Measurements from ENCODE around the gene RALB.
"Not testable (repeated sequence)": the region's sequence is repeated elsewhere in the genome, so short reads cannot be mapped to it uniquely, and the experiment has no call there.

RALB gene

DNA sequence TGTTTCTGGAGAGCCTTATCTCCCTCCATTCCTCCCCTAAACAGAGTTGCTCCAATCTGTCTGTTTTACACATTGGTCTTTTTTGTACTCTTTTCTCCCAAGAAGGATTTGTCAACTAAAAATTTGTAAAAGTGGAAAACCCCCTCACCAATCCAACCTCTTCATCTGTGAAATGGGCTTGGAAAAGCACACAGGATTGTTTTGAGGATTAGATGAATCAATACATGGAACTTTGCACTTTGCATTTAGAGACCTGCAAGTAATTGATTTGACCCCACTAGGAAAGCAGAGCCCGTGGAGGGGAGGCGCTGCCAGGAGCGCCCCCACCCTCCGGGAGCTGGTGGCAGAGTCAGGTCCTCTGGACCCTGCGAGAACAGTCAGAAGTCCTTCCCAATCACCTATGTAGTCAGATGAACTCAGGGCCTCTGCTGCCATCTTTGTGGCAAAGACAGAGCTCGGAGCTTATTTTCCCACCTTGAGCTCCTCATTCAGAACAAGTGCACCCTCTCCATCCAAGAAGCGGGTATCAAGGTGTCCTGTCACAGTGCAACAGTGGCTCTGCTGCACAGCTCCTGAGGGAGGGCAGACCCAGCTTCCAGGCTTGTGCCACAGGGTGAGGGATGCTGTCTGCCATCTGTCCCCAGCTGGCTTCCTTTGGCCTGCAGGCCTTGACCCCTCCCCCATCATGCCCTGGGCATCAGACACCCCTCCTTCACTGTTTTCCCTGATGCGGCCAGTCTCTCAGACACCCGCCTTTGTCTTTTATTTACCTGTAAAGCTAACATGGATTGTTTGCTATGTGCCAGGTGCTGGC, 27.7 kb upstream of the RALB start:
- no peak for DNase-seq (ENCODE audit: low read depth in 2 of 3, low spot score in 2 of 3)

DNA sequence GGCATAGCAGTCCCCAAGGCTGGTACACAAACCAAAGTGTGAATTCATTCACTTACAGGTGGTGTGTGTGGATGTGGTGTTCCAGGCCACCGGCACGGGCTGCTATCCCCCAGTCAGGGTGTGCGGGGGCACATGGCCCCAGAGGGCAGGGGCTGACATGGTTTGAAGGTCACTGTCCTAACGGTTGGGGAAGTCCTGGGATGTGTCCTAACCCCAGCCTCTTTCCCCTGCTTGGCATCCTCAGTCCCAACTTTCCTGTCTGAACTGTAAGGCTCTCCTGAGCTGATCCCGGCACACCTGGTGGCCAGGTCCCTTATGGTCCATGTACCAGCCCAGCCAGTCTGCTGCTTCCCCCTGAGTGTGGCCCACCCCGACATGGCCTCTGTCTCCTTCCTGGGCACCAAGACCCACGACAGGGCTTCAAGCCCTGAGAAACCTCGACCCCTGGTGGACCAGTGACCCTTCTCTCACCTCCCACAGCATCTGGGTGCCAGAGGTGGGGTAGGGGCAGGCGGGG, 27.0 kb upstream of the RALB start:
- DNase-seq (ENCODE audit: low read depth in 2 of 3, low spot score in 2 of 3) = no peak

DNA sequence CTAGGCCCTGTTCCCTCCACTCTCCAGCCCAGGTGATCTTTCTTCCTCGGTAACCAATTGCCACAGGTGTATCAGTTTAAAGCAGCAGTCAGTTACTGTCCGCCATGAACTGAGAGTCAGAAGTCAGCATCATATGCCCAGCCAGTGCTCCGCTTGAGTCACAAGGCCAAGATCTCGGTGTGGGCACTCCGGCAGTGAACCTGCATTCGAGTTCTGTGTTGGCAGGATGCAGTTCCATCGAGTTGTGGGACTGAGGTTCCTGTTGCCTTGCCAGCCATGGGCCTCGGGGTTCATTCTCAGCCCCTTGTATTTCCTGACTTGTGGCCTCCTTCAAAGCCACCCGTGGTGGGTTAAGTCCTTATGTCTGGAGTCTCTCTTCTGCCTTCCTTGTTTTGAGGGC, 26.3 kb upstream of the RALB start:
- DNase-seq (ENCODE audit: low read depth in 2 of 3, low spot score in 2 of 3) = no peak

DNA sequence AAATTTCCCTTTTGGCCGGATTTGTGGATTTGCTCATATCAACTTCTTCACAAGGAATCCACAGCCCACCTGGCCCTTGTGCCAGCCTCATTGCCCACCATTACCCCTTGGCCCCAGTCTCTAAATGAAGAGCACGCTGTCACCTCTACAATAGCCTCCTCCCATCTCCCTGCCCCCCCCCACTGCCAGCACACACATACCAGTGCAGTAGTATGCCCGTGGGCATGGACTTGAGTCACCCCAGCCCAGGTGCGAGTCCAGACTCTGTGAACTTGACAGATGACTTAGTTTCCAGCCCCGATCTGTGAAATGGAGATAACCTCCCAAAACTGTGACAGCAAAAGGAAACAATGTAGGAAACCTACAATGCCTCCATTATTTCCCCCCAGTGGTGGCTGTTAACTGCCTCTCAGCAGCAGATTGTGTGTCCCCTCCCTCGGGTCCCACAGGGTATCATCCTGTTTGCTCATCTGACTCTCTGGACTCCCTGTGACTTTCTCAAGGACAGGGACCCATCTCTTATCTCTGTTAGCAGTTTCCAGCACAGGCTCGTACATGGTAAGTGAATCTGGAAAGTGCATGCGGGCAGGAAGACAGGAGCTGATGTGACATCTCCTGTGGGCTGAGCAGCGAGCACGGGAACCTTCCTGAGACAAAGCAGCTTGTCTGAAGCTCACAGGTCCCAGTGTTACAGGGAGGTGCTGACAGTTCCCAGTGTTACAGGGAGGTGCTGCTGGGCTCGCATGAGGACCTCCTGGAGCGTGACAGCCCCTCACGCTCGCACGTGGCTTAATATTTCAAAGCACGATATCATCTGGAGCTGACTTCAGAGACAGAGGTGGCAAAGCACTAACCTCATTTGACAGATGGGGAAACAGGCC, 25.3 kb upstream of the RALB start:
- no peak for DNase-seq (ENCODE audit: low read depth in 2 of 3, low spot score in 2 of 3)

GRCh38 chr2:120228503-120228902, 24.1 kb upstream of the RALB start:
- no peak for DNase-seq (ENCODE audit: low read depth in 2 of 3, low spot score in 2 of 3)

DNA sequence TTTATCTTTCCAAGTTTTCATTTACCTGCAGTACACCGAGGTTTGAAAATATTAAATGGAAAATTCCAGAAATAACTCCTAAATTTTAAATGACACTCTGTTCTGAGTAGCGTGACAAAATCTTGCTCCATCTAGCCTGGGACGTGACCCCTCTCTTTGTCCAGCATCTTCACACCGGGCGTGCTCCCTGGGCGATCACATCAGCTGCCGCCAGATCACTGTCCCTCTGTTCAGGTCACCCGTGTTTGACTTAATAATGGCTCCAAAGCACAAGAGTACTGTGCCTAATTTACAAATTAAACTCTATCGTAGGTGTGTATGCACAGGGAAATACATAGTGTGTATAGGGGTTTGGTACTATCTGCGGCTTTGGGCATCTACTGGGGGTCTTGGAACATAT, 23.3 kb upstream of the RALB start:
- no peak for DNase-seq (ENCODE audit: low read depth in 2 of 3, low spot score in 2 of 3)

DNA sequence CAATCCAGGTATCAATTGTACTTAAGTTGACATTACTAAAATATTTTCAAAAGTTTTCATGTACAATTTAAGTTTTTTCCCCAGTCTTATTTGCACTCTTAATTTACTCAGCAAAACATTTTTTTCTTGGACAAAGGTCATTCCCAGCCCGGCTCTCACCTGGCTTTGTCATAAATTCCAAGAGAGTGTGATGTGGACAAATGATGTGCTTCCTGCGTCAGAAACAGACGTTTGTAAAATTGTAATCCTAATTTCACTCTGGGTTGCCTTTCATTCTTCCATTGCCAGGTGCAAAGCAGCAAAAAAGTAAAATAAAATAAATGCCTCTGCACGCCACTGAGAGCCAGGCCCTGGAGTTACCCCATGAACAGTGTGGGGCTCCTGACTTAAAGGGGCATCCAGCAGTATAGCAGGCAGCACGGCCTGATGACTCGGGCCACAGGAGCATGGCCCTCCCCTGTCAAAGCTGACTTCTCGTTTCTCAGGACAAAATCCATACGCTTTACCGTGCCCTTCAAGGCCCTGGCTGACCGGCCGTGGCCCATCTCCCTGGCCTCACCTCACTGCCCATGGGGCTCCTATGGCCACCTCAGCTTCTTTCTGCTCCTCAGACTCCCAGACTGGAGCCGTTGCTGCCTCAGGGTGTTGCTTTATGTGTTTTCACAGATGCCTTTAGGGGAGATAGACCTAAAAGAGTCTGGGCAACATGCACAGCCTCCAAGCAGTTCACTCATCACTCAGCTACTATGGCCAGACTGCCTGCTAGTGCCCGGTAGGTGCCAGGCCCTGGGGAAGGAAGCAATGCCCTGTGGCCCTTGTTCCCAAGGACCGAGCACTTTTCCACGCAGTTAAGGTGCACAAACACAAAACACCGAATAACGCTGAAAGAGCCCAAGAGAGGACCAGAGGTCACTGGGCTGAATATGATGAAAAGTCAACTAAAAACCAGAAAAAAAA, 21.9 kb upstream of the RALB start:
- no peak for DNase-seq (ENCODE audit: low read depth in 2 of 3, low spot score in 2 of 3)

GRCh38 chr2:120231564-120231973, 21.1 kb upstream of the RALB start:
- DNase-seq (ENCODE audit: low read depth in 2 of 3, low spot score in 2 of 3) = no peak

DNA sequence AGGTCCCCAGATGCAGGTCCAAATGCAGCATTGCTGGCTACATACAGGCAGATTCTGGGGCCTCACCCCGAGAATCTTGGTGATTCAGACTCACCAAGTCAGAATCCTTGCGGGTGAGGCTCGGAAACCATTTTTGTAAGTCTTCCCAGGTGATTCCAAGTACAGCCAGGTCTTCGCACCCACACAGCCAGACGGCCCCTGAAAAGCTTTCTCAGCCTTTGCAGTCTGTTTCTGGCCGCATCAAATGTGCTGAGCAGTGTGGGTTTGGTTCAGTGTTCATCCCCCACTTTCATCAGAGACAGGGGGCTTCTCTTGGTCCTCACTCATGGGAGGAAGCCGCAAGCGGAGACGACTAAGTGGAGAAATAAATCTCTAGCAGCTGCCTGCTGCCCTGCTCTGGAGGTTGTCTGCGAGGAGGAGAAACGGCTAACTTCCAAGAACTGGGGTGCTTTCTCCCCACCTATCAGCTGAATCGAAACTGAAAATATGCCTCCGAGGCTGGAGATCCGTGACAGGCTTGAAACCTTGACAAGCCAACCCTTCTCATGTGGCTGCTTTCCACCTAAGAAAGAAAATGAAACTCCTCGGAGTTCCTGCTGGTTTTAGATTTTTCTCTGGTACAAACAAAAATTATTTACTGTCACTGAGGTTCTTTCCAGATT, 20.5 kb upstream of the RALB start:
- DNase-seq (ENCODE audit: low read depth in 2 of 3, low spot score in 2 of 3) = peak; percentile 44 to 52 (median 47)

DNA sequence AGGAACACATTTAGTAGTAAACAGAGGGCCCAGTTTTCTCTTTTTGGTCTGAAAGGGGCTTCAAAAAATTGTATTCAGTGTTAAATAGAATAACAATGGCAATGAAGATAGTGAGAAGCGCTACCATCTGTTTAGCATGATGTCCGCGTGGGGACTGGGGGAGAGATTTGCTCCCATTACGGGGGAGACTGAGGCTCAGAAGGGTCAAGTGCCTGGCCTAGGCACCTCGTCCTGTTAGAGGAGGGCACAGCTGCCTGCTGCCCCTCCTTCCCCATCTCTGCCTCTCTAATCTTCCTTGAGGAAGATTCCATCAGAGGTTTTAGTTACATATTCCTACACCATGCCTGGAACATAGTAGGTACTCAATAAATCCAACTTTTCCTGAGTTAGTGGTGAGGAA, 19.4 kb upstream of the RALB start:
- no peak for DNase-seq (ENCODE audit: low read depth in 2 of 3, low spot score in 2 of 3)

DNA sequence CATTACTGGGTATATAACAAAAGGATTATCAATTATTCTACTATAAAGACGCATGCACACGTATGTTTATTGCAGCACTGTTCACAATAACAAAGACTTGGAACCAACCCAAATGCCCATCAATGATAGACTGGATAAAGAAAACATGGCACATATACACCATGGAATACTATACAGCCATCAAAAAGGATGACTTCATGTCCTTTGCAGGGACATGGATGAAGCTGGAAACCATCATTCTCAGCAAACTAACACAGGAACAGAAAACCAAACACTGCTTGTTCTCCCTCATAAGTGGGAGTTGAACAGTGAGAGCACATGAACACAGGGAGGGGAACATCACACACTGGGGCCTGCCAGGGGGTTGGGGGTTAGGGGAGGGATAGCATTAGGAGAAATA, 17.5 kb upstream of the RALB start:
- DNase-seq (ENCODE audit: low read depth in 2 of 3, low spot score in 2 of 3) = not testable (repeated sequence)

- DNase-seq (ENCODE audit: low read depth in 2 of 3, low spot score in 2 of 3) = no peak
Observed at GRCh38 chr2:120235681-120236080, 17.0 kb upstream of the RALB start.

GRCh38 chr2:120236316-120236715, 16.3 kb upstream of the RALB start:
- no peak for DNase-seq (ENCODE audit: low read depth in 2 of 3, low spot score in 2 of 3)

DNA sequence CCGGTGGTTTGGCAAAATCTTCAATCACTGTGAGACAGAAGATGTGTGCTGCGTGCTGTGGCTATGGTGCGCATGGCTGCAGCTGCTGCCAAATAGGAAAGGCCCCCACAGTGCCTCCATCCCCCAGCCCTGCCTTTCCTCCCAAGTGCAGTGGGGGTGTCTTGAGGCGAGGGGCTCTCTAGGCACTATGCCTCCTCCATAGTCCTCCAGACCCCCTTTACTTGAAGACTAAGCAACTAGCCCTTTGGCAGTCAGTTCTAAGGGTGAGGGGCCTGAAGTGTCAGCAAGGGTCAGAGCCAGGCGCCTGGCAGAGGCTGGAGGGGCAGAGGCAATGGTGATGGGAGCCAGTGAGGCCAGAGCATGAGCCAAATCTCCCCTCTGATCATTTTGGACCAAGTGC, 15.9 kb upstream of the RALB start:
- no peak for DNase-seq (ENCODE audit: low read depth in 2 of 3, low spot score in 2 of 3)

- no peak for DNase-seq (ENCODE audit: low read depth in 2 of 3, low spot score in 2 of 3)
Observed at GRCh38 chr2:120237491-120237902, 15.2 kb upstream of the RALB start.

- DNase-seq (ENCODE audit: low read depth in 2 of 3, low spot score in 2 of 3) = no peak
Observed at GRCh38 chr2:120238728-120239487, 13.7 kb upstream of the RALB start.

DNA sequence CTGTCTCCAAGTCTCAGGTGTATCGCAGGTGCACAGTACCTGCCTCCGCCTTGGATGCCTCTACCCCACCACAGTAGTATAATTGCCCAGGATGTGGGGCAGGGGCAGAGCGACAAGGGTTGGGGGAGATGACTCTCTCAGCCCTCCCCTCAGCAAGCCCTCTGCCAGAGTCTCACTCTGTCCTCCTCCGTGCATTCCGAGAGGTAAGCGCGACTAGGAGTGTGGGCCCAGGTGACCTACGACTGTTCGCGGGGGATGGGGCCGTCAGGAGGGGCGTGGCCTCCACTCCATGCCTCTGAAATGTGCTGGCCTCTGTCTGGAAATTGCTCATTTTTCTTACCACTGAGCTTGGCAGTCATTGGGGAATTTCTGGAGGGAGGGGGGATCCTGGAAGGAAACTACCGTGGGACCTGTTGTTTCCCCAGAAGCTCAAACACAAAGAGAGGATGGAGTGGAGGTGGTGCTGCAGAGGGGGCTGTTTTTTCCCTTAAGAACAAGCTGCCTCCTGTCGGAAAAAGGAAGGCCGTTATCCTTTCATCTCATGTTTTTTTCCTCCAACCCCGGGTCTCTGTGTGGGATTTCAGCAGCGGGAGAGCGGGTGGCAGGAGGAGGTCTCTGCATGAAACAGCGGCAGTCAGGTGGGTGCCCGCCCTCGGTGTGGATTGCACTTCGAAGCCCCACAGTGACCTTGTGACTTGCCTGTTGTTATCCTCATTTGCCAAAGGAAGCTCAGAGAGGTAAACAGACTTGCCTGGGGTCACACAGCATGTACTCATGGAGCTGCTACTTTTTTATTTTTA, 13.0 kb upstream of the RALB start:
- no peak for DNase-seq (ENCODE audit: low read depth in 2 of 3, low spot score in 2 of 3)

DNA sequence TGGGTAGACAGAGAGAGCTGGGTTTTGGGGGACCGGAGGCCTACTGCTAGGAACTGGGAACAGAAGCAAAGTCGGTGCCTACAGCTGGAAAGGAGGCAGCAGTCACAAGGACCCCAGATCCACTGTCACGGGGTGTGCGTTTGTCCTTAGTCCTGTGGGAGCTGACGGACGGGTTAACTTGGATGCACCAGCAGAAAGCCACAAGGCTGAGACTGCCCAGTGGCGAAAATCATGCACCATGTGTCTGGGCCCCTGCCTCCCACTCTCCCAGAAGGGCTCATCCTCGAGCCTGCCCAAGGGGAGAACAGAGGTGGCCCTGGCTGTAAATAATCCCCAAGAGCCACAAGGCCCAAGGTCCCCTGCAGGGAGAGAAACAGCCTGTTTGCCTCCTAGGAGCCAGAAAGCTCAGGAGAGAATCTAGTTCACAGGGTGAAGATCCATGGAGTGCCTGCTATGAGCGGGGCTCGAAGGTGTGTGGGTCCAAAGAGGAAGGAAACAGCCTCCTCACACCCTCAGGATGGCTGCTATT, 11.7 kb upstream of the RALB start:
- no peak for DNase-seq (ENCODE audit: low read depth in 2 of 3, low spot score in 2 of 3)

GRCh38 chr2:120241684-120242083, 11.0 kb upstream of the RALB start:
- DNase-seq (ENCODE audit: low read depth in 2 of 3, low spot score in 2 of 3) = no peak
